ENCODE data around the gene RYR1.

The RYR1 gene

GRCh38 chr19:38463365-38463764 lies 29.9 kb downstream of the RYR1 start:
- no peaks in the 10 kb centered on the region for H3K36me3 ChIP-seq (ENCODE audit: insufficient read depth, low read length)
- no peak overlapping the region for H3K9ac ChIP-seq (ENCODE audit: low read depth, low read length)
- no peaks in the 10 kb centered on the region for H3K9me3 ChIP-seq (ENCODE audit: insufficient read depth, low read length, severe bottlenecking)
- no peaks in the 10 kb centered on the region for H3K4me1 ChIP-seq (ENCODE audit: insufficient read depth, low read length)
- no peak for TF ChIP-seq EZH2 (IDR thresholded peaks at IDR 0.05; ENCODE audit: borderline replicate concordance, low read depth, low read length, severe bottlenecking)
- TF ChIP-seq, protein P1, sequence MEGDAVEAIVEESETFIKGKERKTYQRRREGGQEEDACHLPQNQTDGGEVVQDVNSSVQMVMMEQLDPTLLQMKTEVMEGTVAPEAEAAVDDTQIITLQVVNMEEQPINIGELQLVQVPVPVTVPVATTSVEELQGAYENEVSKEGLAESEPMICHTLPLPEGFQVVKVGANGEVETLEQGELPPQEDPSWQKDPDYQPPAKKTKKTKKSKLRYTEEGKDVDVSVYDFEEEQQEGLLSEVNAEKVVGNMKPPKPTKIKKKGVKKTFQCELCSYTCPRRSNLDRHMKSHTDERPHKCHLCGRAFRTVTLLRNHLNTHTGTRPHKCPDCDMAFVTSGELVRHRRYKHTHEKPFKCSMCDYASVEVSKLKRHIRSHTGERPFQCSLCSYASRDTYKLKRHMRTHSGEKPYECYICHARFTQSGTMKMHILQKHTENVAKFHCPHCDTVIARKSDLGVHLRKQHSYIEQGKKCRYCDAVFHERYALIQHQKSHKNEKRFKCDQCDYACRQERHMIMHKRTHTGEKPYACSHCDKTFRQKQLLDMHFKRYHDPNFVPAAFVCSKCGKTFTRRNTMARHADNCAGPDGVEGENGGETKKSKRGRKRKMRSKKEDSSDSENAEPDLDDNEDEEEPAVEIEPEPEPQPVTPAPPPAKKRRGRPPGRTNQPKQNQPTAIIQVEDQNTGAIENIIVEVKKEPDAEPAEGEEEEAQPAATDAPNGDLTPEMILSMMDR (IDR thresholded peaks at IDR 0.05; ENCODE audit: borderline replicate concordance, extremely low read depth, low read length, poor library complexity, severe bottlenecking), result no peak
- H3K79me2 ChIP-seq (ENCODE audit: insufficient read depth, low read length), result no peaks in the 10 kb centered on the region
- no peak overlapping the region for H2AFZ ChIP-seq (ENCODE audit: low read depth, low read length)
- H3K4me3 ChIP-seq (ENCODE audit: low read depth in 1 of 2, low read length in 2 of 2), result no peak overlapping the region
- no peaks in the 10 kb centered on the region for H3K27me3 ChIP-seq (ENCODE audit: insufficient read depth, low read length, poor library complexity)
- ATAC-seq (ENCODE audit: insufficient read depth, low read depth) (no peak), DNase-seq (no peak)
- H3K27ac ChIP-seq (ENCODE audit: low read length), result no peak overlapping the region
- H4K20me1 ChIP-seq (ENCODE audit: insufficient read depth, low read length), result no peaks in the 10 kb centered on the region
- H3K4me2 ChIP-seq (ENCODE audit: insufficient read depth, low read length), result no peak overlapping the region

GRCh38 chr19:38464421-38465082 lies 31.1 kb downstream of the RYR1 start:
- Histone ChIP-seq H4K20me1 (ENCODE audit: insufficient read depth, low read length) (no peaks in the 10 kb centered on the region), H3K36me3 (ENCODE audit: insufficient read depth, low read length) (no peaks in the 10 kb centered on the region), H3K9me3 (ENCODE audit: insufficient read depth, low read length, severe bottlenecking) (no peaks in the 10 kb centered on the region), H3K4me1 (ENCODE audit: insufficient read depth, low read length) (no peaks in the 10 kb centered on the region), H3K27me3 (ENCODE audit: insufficient read depth, low read length, poor library complexity) (no peaks in the 10 kb centered on the region), H3K9ac (ENCODE audit: low read depth, low read length) (no peak overlapping the region), H3K27ac (ENCODE audit: low read length) (no peak overlapping the region), H3K79me2 (ENCODE audit: insufficient read depth, low read length) (no peaks in the 10 kb centered on the region), H2AFZ (ENCODE audit: low read depth, low read length) (no peak overlapping the region), H3K4me2 (ENCODE audit: insufficient read depth, low read length) (no peak overlapping the region), H3K4me3 (ENCODE audit: low read depth in 1 of 2, low read length in 2 of 2) (no peak overlapping the region)
- ATAC-seq (ENCODE audit: insufficient read depth, low read depth), result no peak
- no peak for DNase-seq
- TF ChIP-seq EZH2 (IDR thresholded peaks at IDR 0.05; ENCODE audit: borderline replicate concordance, low read depth, low read length, severe bottlenecking), result no peak
- TF ChIP-seq, protein P1 (IDR thresholded peaks at IDR 0.05; ENCODE audit: borderline replicate concordance, extremely low read depth, low read length, poor library complexity, severe bottlenecking), result no peak

DNA sequence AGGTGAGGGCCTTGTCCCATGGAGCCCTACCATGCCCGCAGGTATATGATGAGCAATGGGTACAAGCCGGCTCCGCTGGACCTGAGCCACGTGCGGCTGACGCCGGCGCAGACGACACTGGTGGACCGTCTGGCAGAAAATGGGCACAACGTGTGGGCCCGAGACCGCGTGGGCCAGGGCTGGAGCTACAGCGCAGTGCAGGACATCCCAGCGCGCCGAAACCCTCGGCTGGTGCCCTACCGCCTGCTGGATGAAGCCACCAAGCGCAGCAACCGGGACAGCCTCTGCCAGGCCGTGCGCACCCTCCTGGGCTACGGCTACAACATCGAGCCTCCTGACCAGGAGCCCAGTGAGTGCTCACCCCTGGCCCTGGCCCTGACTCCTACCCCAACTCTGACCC lies 32.6 kb downstream of the RYR1 start:
- Histone ChIP-seq H3K4me1 (ENCODE audit: insufficient read depth, low read length) (no peaks in the 10 kb centered on the region), H2AFZ (ENCODE audit: low read depth, low read length) (no peak overlapping the region), H4K20me1 (ENCODE audit: insufficient read depth, low read length) (no peaks in the 10 kb centered on the region), H3K9ac (ENCODE audit: low read depth, low read length) (no peak overlapping the region), H3K27ac (ENCODE audit: low read length) (no peak overlapping the region), H3K4me2 (ENCODE audit: insufficient read depth, low read length) (no peak overlapping the region), H3K9me3 (ENCODE audit: insufficient read depth, low read length, severe bottlenecking) (no peaks in the 10 kb centered on the region), H3K4me3 (ENCODE audit: low read depth in 1 of 2, low read length in 2 of 2) (no peak overlapping the region), H3K27me3 (ENCODE audit: insufficient read depth, low read length, poor library complexity) (no peaks in the 10 kb centered on the region), H3K36me3 (ENCODE audit: insufficient read depth, low read length) (no peaks in the 10 kb centered on the region), H3K79me2 (ENCODE audit: insufficient read depth, low read length) (no peaks in the 10 kb centered on the region)
- ATAC-seq (ENCODE audit: insufficient read depth, low read depth) (no peak), DNase-seq (no peak)
- TF ChIP-seq EZH2 (IDR thresholded peaks at IDR 0.05; ENCODE audit: borderline replicate concordance, low read depth, low read length, severe bottlenecking), result no peak
- TF ChIP-seq, protein P1 (IDR thresholded peaks at IDR 0.05; ENCODE audit: borderline replicate concordance, extremely low read depth, low read length, poor library complexity, severe bottlenecking), result no peak

Data from DND-41 (cell line).